Liver (tissue), 9 donors: Measurements from ENCODE around the gene SEPTIN5. TPM values are rescaled to one million over a fixed set of nuclear protein-coding genes. Genes with fewer than 3 reads are reported as not detected.

Experiments used
- DNase-seq: peaks from one replicate; pipeline ENCODE4 v3.0.0-alpha.2; 2017; ENCODE audit warnings: low spot score
- H3K27ac ChIP-seq, 2 donors: one replicate each; pipeline ENCODE4 v1.7.0; 2013; ENCODE audit warnings: inconsistent platforms in 2 of 2, low read length in 2 of 2, control low read depth in 1 of 2, low read depth in 1 of 2, mild to moderate bottlenecking in 1 of 2
- H3K27me3 ChIP-seq, 4 donors: one replicate each; pipeline versions ENCODE4 v1.6.1 to v1.7.0; 2013; ENCODE audit warnings: low read length in 3 of 4, inconsistent platforms in 1 of 4, mild to moderate bottlenecking in 1 of 4, moderate library complexity in 1 of 4; ENCODE audit not compliant: control insufficient read depth in 4 of 4, insufficient read depth in 4 of 4
- H3K36me3 ChIP-seq, 4 donors: one replicate each; pipeline versions ENCODE4 v1.6.1 to v1.7.0; 2013; ENCODE audit warnings: low read length in 3 of 4, mild to moderate bottlenecking in 3 of 4, low read depth in 1 of 4, moderate library complexity in 1 of 4; ENCODE audit not compliant: control insufficient read depth in 4 of 4, insufficient read depth in 3 of 4
- H3K4me1 ChIP-seq, 4 donors: one replicate each; pipeline versions ENCODE4 v1.6.1 to v1.7.0; 2013; ENCODE audit warnings: low read length in 3 of 4, mild to moderate bottlenecking in 3 of 4, moderate library complexity in 1 of 4; ENCODE audit not compliant: control insufficient read depth in 4 of 4, insufficient read depth in 4 of 4
- H3K4me3 ChIP-seq, 3 donors: one replicate each; pipeline versions ENCODE4 v1.6.1 to v1.7.0; 2013; ENCODE audit warnings: low read length in 3 of 3, control low read depth in 1 of 3, low read depth in 1 of 3, mild to moderate bottlenecking in 1 of 3
- H3K9ac ChIP-seq, 2 donors: one replicate each; pipeline ENCODE4 v1.7.0; 2013; ENCODE audit warnings: low read length in 2 of 2, mild to moderate bottlenecking in 2 of 2, moderate library complexity in 2 of 2, control low read depth in 1 of 2, low read depth in 1 of 2
- H3K9me3 ChIP-seq, 4 donors: one replicate each; pipeline versions ENCODE4 v1.6.1 to v1.7.0; 2013; ENCODE audit warnings: low read length in 3 of 4; ENCODE audit not compliant: control insufficient read depth in 4 of 4
- ATF3 ChIP-seq: IDR thresholded peaks from 2 replicates; pipeline ENCODE4 v1.6.1; 2016; ENCODE audit warnings: antibody characterized with exemption
- EGR1 ChIP-seq, 2 donors: IDR thresholded peaks; 2 replicates each; pipeline ENCODE4 v1.6.1; 2016 to 2018; ENCODE audit warnings: antibody characterized with exemption in 2 of 2, low read depth in 2 of 2
- FOXA1 ChIP-seq: IDR thresholded peaks from 2 replicates; pipeline ENCODE4 v1.6.1; 2016; ENCODE audit warnings: antibody characterized with exemption
- FOXA2 ChIP-seq: IDR thresholded peaks from 2 replicates; pipeline ENCODE4 v1.6.1; 2016; ENCODE audit warnings: antibody characterized with exemption
- GABPA ChIP-seq, 2 donors: IDR thresholded peaks in 1 of 2; conservative IDR thresholded peaks in 1 of 2; 2 replicates each; pipeline ENCODE4 v1.6.1; 2016; ENCODE audit warnings: antibody characterized with exemption in 2 of 2, mild to moderate bottlenecking in 1 of 2, moderate library complexity in 1 of 2
- HNF4A ChIP-seq, 2 donors: conservative IDR thresholded peaks; 2 replicates each; pipeline ENCODE4 v1.6.1; 2016; ENCODE audit warnings: antibody characterized with exemption in 2 of 2, mild to moderate bottlenecking in 2 of 2
- HNF4G ChIP-seq: IDR thresholded peaks from 2 replicates; pipeline ENCODE4 v1.6.1; 2016; ENCODE audit warnings: antibody characterized with exemption
- JUND ChIP-seq, 2 donors: IDR thresholded peaks; 2 replicates each; pipeline ENCODE4 v1.6.1; 2016; ENCODE audit warnings: antibody characterized with exemption in 2 of 2
- NR2F2 ChIP-seq: IDR thresholded peaks from 2 replicates; pipeline ENCODE4 v1.6.1; 2016; ENCODE audit warnings: antibody characterized with exemption
- RAD21 ChIP-seq, 2 donors: IDR thresholded peaks; 2 replicates each; pipeline ENCODE4 v1.6.1; 2016; ENCODE audit warnings: antibody characterized with exemption in 2 of 2, mild to moderate bottlenecking in 2 of 2
- REST ChIP-seq: IDR thresholded peaks from 2 replicates; pipeline ENCODE4 v1.6.1; 2016; ENCODE audit warnings: antibody characterized with exemption, mild to moderate bottlenecking
- RXRA ChIP-seq, 2 donors: IDR thresholded peaks; 2 replicates each; pipeline ENCODE4 v1.6.1; 2017 to 2018; ENCODE audit warnings: antibody characterized with exemption in 2 of 2, mild to moderate bottlenecking in 1 of 2
- TAF1 ChIP-seq: conservative IDR thresholded peaks from 2 replicates; pipeline ENCODE4 v1.6.1; 2016; ENCODE audit warnings: antibody characterized with exemption, mild to moderate bottlenecking
- YY1 ChIP-seq: IDR thresholded peaks from 2 replicates; pipeline ENCODE4 v1.6.1; 2016; ENCODE audit warnings: antibody characterized with exemption, mild to moderate bottlenecking
- whole genome bisulfite sequencing: extraction: QIAGEN DNeasy Blood & Tissue Kit; methylation state at CpG from one replicate; pipeline ENCODE4 v1.1.7; 2013; 5-methylcytosine and 5-hydroxymethylcytosine counted together
- polyA plus RNA-seq, 2 donors: library from polyadenylated mRNA; stranded (reverse) in 1 of 2; unstranded in 1 of 2; fragments of 200-250 nt in 1 of 2; fragments of >200 nt in 1 of 2; fragmentation: Nextera tagmentation in 1 of 2; extraction: Ambion mirVana in 1 of 2; gene quantifications; one replicate each; pipeline versions ENCODE4 v1.2.1 to v1.2.3, GENCODE V29; 2013 to 2015
- total RNA-seq, 2 donors: library from RNA; depleted of rRNA; stranded (reverse); fragments of >200 nt; gene quantifications; one replicate each; pipeline ENCODE4 v1.2.3, GENCODE V29; 2014
- TF ChIP-seq, protein P1 (sequence below): fragments of 150-350 bp; IDR thresholded peaks from 2 replicates; pipeline ENCODE4 v1.5.1; 2017; ENCODE audit warnings: improper control_type of control experiment, low read depth, low read length; ENCODE audit not compliant: missing input control
- TF ChIP-seq, protein P2 (sequence below): IDR thresholded peaks from 2 replicates; pipeline ENCODE4 v1.6.1; 2016; ENCODE audit warnings: antibody characterized with exemption
- TF ChIP-seq, protein P3 (sequence below): IDR thresholded peaks from 2 replicates; pipeline ENCODE4 v1.6.1; 2016; ENCODE audit warnings: antibody characterized with exemption
- donor health status: healthy.
- donor health status: healthy.
- donor health status: healthy.
- donor health status: healthy.
- donor health status: healthy.

SEPTIN5 gene
- total and polyA plus RNA-seq, 4 donors, result 0.26 to 3.5 (median 2.8) TPM

DNA sequence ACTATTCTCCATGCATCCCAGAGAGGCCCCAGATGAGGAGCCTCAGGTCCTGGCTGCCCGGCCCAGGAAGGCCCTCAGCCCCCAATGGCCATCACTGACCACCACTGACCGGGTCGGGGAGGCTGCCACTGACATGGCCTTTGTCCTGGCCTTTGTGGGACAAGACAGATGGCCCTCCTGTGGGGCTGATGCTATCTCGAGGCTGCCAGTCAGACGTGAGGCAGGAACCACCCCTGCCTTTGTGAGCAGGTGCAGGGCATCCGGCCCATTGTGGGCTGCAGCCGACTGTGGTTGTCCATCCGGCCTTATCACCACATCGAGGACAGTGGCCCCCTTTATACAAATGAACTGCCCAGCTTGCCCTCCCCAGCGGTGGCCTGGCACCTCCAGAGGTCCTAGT, 14.5 kb downstream of the SEPTIN5 start:
- Histone ChIP-seq H3K36me3 (no peaks in the 10 kb centered on the region), H3K9me3 (no peaks in the 10 kb centered on the region), H3K9ac (no peak overlapping the region), H3K4me1 (peaks cover 5 to 17% (median 8%) of the 10 kb centered on the region in 4 donors), H3K4me3 (no peak overlapping the region), H3K27ac (no peak overlapping the region), H3K27me3 (peaks cover 0 to 4% (median 0%) of the 10 kb centered on the region in 4 donors)
- TF ChIP-seq RAD21 (IDR thresholded peaks at IDR 0.05), result no peak
- TF ChIP-seq REST, result no peak
- TF ChIP-seq NR2F2, result no peak
- no peak for TF ChIP-seq HNF4A (conservative IDR thresholded peaks at IDR 0.05)
- no peak for TF ChIP-seq ATF3
- TF ChIP-seq JUND (IDR thresholded peaks at IDR 0.05), result no peak
- TF ChIP-seq, protein P1, sequence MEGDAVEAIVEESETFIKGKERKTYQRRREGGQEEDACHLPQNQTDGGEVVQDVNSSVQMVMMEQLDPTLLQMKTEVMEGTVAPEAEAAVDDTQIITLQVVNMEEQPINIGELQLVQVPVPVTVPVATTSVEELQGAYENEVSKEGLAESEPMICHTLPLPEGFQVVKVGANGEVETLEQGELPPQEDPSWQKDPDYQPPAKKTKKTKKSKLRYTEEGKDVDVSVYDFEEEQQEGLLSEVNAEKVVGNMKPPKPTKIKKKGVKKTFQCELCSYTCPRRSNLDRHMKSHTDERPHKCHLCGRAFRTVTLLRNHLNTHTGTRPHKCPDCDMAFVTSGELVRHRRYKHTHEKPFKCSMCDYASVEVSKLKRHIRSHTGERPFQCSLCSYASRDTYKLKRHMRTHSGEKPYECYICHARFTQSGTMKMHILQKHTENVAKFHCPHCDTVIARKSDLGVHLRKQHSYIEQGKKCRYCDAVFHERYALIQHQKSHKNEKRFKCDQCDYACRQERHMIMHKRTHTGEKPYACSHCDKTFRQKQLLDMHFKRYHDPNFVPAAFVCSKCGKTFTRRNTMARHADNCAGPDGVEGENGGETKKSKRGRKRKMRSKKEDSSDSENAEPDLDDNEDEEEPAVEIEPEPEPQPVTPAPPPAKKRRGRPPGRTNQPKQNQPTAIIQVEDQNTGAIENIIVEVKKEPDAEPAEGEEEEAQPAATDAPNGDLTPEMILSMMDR, result no peak
- TF ChIP-seq YY1, result no peak
- TF ChIP-seq TAF1, result no peak
- TF ChIP-seq, protein P2, sequence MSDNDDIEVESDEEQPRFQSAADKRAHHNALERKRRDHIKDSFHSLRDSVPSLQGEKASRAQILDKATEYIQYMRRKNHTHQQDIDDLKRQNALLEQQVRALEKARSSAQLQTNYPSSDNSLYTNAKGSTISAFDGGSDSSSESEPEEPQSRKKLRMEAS, result no peak
- no peak for TF ChIP-seq FOXA1
- TF ChIP-seq HNF4G, result no peak
- TF ChIP-seq EGR1 (IDR thresholded peaks at IDR 0.05; ENCODE audit: low read depth in 2 of 2), result no peak
- TF ChIP-seq, protein P3, sequence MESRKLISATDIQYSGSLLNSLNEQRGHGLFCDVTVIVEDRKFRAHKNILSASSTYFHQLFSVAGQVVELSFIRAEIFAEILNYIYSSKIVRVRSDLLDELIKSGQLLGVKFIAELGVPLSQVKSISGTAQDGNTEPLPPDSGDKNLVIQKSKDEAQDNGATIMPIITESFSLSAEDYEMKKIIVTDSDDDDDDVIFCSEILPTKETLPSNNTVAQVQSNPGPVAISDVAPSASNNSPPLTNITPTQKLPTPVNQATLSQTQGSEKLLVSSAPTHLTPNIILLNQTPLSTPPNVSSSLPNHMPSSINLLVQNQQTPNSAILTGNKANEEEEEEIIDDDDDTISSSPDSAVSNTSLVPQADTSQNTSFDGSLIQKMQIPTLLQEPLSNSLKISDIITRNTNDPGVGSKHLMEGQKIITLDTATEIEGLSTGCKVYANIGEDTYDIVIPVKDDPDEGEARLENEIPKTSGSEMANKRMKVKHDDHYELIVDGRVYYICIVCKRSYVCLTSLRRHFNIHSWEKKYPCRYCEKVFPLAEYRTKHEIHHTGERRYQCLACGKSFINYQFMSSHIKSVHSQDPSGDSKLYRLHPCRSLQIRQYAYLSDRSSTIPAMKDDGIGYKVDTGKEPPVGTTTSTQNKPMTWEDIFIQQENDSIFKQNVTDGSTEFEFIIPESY, result no peak
- no peak for TF ChIP-seq GABPA (IDR thresholded peaks at IDR 0.05 in 1 of 2, conservative IDR thresholded peaks at IDR 0.05 in 1 of 2)
- no peak for TF ChIP-seq FOXA2
- no peak for DNase-seq
- WGBS, result 83% methylated on average over 10 of the region's 10 CpGs

DNA sequence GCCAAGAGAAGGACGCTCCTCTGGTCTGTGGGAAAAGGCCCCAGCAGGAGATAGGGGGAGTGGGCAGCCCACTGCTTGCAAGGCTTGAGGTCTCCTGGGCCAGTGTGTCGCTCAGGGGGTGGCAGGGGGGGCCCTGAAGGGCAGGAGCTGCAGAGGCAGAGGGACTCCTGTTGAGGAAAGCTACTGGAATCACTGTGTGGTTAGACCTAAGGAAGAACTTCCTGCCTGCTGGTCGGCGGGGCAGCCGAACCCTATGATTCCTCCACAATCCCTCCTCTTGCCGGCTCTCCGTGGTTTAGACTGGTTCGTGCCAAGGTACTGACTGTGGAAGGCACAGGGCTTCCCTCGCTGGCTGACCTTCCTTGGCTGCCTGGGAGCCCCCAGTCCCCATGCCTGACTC, 15.2 kb downstream of the SEPTIN5 start:
- DNase-seq, result no peak
- no peak overlapping the region for H3K4me3 ChIP-seq
- peaks cover 0 to 2% (median 0%) of the 10 kb centered on the region in 4 donors for H3K27me3 ChIP-seq
- H3K9me3 ChIP-seq, result no peaks in the 10 kb centered on the region
- no peak overlapping the region for H3K27ac ChIP-seq
- no peak overlapping the region for H3K9ac ChIP-seq
- H3K36me3 ChIP-seq, result no peaks in the 10 kb centered on the region
- WGBS, result 91% methylated on average over 9 of the region's 9 CpGs
- H3K4me1 ChIP-seq, result peaks cover 0 to 10% (median 3%) of the 10 kb centered on the region in 4 donors
- no peak for TF ChIP-seq RAD21 (IDR thresholded peaks at IDR 0.05)
- no peak for TF ChIP-seq GABPA (IDR thresholded peaks at IDR 0.05 in 1 of 2, conservative IDR thresholded peaks at IDR 0.05 in 1 of 2)
- TF ChIP-seq FOXA2, result no peak
- no peak for TF ChIP-seq RXRA (IDR thresholded peaks at IDR 0.05)
- TF ChIP-seq, protein P1, result no peak
- TF ChIP-seq, protein P2, result no peak
- TF ChIP-seq EGR1 (IDR thresholded peaks at IDR 0.05; ENCODE audit: low read depth in 2 of 2), result no peak
- TF ChIP-seq REST, result no peak
